ENCODE results near the gene HSD17B13. TPM values are rescaled to one million over a fixed set of nuclear protein-coding genes. Genes with fewer than 3 reads are reported as not detected.

HSD17B13 gene
- total and polyA plus RNA-seq, 2 of the 13 experiments (the other 11 are each of a cell fraction or from before 2014, with no cell fraction given), result 0.04 to 0.15 TPM

- TF ChIP-seq HMGXB3 (CRISPR knock-in tag; IDR thresholded peaks at IDR 0.05; ENCODE audit: borderline replicate concordance), result peak; percentile 98
- 0 out of 2 replicates have a peak, but pooled peaks have one; percentile 43 for TF ChIP-seq SNAPC5 (CRISPR knock-in tag; IDR thresholded peaks at IDR 0.05; ENCODE audit: borderline replicate concordance)
- 0 out of 2 replicates have a peak, but pooled peaks have one; percentile 45 for TF ChIP-seq CSRNP1 (CRISPR knock-in tag; IDR thresholded peaks at IDR 0.05)
- TF ChIP-seq, protein P1, sequence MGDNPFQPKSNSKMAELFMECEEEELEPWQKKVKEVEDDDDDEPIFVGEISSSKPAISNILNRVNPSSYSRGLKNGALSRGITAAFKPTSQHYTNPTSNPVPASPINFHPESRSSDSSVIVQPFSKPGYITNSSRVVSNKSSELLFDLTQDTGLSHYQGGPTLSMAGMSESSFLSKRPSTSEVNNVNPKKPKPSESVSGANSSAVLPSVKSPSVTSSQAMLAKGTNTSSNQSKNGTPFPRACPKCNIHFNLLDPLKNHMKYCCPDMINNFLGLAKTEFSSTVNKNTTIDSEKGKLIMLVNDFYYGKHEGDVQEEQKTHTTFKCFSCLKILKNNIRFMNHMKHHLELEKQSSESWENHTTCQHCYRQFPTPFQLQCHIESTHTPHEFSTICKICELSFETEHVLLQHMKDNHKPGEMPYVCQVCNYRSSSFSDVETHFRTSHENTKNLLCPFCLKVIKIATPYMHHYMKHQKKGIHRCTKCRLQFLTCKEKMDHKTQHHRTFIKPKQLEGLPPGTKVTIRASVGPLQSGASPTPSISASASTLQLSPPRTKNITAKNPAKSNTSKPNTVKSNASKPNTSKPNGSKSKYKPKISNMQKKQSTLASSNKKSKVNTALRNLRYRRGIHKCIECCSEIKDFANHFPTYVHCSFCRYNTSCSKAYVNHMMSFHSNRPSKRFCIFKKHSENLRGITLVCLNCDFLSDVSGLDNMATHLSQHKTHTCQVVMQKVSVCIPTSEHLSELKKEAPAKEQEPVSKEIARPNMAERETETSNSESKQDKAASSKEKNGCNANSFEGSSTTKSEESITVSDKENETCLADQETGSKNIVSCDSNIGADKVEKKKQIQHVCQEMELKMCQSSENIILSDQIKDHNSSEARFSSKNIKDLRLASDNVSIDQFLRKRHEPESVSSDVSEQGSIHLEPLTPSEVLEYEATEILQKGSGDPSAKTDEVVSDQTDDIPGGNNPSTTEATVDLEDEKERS (CRISPR knock-in tag; IDR thresholded peaks at IDR 0.05), result peak; percentile 28; the same call in 1 of the 2 replicates
- TF ChIP-seq TARDBP (CRISPR knock-in tag; IDR thresholded peaks at IDR 0.05), result peak; percentile 97
- 0 out of 2 replicates have a peak, but pooled peaks have one; percentile 30 for TF ChIP-seq ZNF639 (CRISPR knock-in tag; conservative IDR thresholded peaks at IDR 0.05)
- TF ChIP-seq, protein P2, sequence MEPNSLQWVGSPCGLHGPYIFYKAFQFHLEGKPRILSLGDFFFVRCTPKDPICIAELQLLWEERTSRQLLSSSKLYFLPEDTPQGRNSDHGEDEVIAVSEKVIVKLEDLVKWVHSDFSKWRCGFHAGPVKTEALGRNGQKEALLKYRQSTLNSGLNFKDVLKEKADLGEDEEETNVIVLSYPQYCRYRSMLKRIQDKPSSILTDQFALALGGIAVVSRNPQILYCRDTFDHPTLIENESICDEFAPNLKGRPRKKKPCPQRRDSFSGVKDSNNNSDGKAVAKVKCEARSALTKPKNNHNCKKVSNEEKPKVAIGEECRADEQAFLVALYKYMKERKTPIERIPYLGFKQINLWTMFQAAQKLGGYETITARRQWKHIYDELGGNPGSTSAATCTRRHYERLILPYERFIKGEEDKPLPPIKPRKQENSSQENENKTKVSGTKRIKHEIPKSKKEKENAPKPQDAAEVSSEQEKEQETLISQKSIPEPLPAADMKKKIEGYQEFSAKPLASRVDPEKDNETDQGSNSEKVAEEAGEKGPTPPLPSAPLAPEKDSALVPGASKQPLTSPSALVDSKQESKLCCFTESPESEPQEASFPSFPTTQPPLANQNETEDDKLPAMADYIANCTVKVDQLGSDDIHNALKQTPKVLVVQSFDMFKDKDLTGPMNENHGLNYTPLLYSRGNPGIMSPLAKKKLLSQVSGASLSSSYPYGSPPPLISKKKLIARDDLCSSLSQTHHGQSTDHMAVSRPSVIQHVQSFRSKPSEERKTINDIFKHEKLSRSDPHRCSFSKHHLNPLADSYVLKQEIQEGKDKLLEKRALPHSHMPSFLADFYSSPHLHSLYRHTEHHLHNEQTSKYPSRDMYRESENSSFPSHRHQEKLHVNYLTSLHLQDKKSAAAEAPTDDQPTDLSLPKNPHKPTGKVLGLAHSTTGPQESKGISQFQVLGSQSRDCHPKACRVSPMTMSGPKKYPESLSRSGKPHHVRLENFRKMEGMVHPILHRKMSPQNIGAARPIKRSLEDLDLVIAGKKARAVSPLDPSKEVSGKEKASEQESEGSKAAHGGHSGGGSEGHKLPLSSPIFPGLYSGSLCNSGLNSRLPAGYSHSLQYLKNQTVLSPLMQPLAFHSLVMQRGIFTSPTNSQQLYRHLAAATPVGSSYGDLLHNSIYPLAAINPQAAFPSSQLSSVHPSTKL (CRISPR knock-in tag; IDR thresholded peaks at IDR 0.05), result peak; percentile 99
- peak; percentile 56 for TF ChIP-seq CEBPG (CRISPR knock-in tag; IDR thresholded peaks at IDR 0.05)
- TF ChIP-seq, protein P3, sequence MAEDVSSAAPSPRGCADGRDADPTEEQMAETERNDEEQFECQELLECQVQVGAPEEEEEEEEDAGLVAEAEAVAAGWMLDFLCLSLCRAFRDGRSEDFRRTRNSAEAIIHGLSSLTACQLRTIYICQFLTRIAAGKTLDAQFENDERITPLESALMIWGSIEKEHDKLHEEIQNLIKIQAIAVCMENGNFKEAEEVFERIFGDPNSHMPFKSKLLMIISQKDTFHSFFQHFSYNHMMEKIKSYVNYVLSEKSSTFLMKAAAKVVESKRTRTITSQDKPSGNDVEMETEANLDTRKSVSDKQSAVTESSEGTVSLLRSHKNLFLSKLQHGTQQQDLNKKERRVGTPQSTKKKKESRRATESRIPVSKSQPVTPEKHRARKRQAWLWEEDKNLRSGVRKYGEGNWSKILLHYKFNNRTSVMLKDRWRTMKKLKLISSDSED (CRISPR knock-in tag; IDR thresholded peaks at IDR 0.05), result no peak
- TF ChIP-seq, protein P4, sequence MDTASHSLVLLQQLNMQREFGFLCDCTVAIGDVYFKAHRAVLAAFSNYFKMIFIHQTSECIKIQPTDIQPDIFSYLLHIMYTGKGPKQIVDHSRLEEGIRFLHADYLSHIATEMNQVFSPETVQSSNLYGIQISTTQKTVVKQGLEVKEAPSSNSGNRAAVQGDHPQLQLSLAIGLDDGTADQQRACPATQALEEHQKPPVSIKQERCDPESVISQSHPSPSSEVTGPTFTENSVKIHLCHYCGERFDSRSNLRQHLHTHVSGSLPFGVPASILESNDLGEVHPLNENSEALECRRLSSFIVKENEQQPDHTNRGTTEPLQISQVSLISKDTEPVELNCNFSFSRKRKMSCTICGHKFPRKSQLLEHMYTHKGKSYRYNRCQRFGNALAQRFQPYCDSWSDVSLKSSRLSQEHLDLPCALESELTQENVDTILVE (CRISPR knock-in tag; IDR thresholded peaks at IDR 0.05), result peak; percentile 77; the same call in 1 of the 2 replicates
These were observed 44.3 kb downstream of the HSD17B13 start (continued) for GRCh38 chr4:87278335-87278794.
